Lung (tissue), 12 donors: ENCODE data around the gene TEKT5. TPM values are rescaled to one million over a fixed set of nuclear protein-coding genes. Genes with fewer than 3 reads are reported as not detected.
A peak's percentile ranks its signal among the peaks of the same experiment; 100 is the strongest.

Source experiments
- ATAC-seq: fragments of 200-7000 bp; cut with Tn5 transposase; one replicate; pipeline ENCODE4 v1.9.1; 2020; ENCODE audit warnings: moderate number of reproducible peaks; ENCODE audit not compliant: insufficient read depth, low FRiP score
- DNase-seq, 3 donors: peaks; one replicate each; pipeline ENCODE4 v3.0.0-alpha.2; 2013 to 2017
- H3K27ac ChIP-seq, 2 donors: one replicate each; pipeline ENCODE4 v1.5.1; 2013; ENCODE audit warnings: mild to moderate bottlenecking in 2 of 2, moderate library complexity in 2 of 2, control low read depth in 1 of 2, inconsistent platforms in 1 of 2, low read depth in 1 of 2, low read length in 1 of 2
- H3K27me3 ChIP-seq, 3 donors: one replicate each; pipeline ENCODE4 v1.5.1; 2013; ENCODE audit warnings: low read length in 2 of 3; ENCODE audit not compliant: control insufficient read depth in 3 of 3, insufficient read depth in 3 of 3
- H3K36me3 ChIP-seq, 4 donors: one replicate each; pipeline ENCODE4 v1.5.1; 2013; ENCODE audit warnings: low read length in 4 of 4, mild to moderate bottlenecking in 1 of 4, moderate library complexity in 1 of 4; ENCODE audit not compliant: control insufficient read depth in 4 of 4, insufficient read depth in 4 of 4
- H3K4me1 ChIP-seq, 5 donors: one replicate each; pipeline ENCODE4 v1.5.1; 2013; ENCODE audit warnings: low read length in 5 of 5, mild to moderate bottlenecking in 2 of 5, moderate library complexity in 1 of 5; ENCODE audit not compliant: control insufficient read depth in 5 of 5, insufficient read depth in 5 of 5
- H3K4me3 ChIP-seq: one replicate; pipeline ENCODE4 v1.5.1; 2013; ENCODE audit warnings: mild to moderate bottlenecking, control low read depth, moderate library complexity
- H3K9ac ChIP-seq, 2 donors: one replicate each; pipeline ENCODE4 v1.5.1; 2013; ENCODE audit warnings: low read length in 2 of 2, control low read depth in 1 of 2; ENCODE audit not compliant: insufficient read depth in 1 of 2
- H3K9me3 ChIP-seq, 4 donors: one replicate each; pipeline ENCODE4 v1.5.1; 2013; ENCODE audit warnings: low read length in 3 of 4, mild to moderate bottlenecking in 1 of 4, moderate library complexity in 1 of 4; ENCODE audit not compliant: control insufficient read depth in 4 of 4, insufficient read depth in 3 of 4
- WGBS, 2 donors: extraction: QIAGEN DNeasy Blood & Tissue Kit; methylation state at CpG; one replicate each; pipeline ENCODE4 v1.1.7; 2013; 5-methylcytosine and 5-hydroxymethylcytosine counted together
- polyA plus RNA-seq, 2 donors: library from polyadenylated mRNA; stranded (reverse); fragments of 200-250 nt; gene quantifications; one replicate each; pipeline ENCODE4 v1.2.1, GENCODE V29; 2013
- total RNA-seq, 2 donors: library from RNA; depleted of rRNA in 1 of 2; stranded (reverse); fragments of >200 nt in 1 of 2; gene quantifications; one replicate each; pipeline ENCODE4 v1.2.1, GENCODE V29; 2014 to 2021
- TF ChIP-seq, protein P1 (sequence below): IDR thresholded peaks from 2 replicates; pipeline ENCODE4 v1.5.1; 2012; ENCODE audit warnings: mild to moderate bottlenecking; ENCODE audit errors: control extremely low read depth, extremely low read depth
- donor health status: control.
- donor health status: control.
- donor health status: Bipolar disorder and iron deficiency.
- donor health status: healthy.
- donor health status: DM: yes; HTN: yes; CAD: no.

TEKT5 gene
- total and polyA plus RNA-seq, 4 donors, result 0.13 to 0.34 (median 0.29) TPM

DNA sequence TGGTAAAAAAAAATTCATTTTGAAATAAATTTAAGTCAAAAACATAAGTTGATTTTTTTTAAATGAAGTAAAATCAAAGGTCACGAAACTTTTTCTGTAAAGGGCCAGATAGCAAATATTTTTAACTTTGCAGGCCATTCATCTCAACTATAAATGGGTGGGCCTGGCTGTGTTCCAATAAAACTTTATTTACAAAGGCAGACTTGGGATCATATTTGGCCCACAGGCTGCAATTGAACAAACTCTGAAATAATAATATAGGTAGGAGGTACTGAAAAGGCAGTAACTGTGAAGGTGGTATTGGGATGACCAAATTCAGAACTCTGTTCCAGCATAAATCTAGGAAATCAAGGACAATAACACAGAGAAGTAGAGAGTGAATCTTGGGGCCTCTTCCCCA lies 102.1 kb downstream of the TEKT5 start:
- DNase-seq, result no peak
- H3K9me3 ChIP-seq, result no peaks in the 10 kb centered on the region
- H3K4me1 ChIP-seq, result peaks cover 0 to 11% (median 0%) of the 10 kb centered on the region in 5 donors
- ATAC-seq, result no peak
- no peaks in the 10 kb centered on the region for H3K36me3 ChIP-seq
- WGBS, 2 donors, result 86 to 91% methylated on average over 1 of the region's 1 CpG
- TF ChIP-seq, protein P1, sequence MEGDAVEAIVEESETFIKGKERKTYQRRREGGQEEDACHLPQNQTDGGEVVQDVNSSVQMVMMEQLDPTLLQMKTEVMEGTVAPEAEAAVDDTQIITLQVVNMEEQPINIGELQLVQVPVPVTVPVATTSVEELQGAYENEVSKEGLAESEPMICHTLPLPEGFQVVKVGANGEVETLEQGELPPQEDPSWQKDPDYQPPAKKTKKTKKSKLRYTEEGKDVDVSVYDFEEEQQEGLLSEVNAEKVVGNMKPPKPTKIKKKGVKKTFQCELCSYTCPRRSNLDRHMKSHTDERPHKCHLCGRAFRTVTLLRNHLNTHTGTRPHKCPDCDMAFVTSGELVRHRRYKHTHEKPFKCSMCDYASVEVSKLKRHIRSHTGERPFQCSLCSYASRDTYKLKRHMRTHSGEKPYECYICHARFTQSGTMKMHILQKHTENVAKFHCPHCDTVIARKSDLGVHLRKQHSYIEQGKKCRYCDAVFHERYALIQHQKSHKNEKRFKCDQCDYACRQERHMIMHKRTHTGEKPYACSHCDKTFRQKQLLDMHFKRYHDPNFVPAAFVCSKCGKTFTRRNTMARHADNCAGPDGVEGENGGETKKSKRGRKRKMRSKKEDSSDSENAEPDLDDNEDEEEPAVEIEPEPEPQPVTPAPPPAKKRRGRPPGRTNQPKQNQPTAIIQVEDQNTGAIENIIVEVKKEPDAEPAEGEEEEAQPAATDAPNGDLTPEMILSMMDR, result no peak
- no peak overlapping the region for H3K27ac ChIP-seq
- no peak overlapping the region for H3K4me3 ChIP-seq
- peaks cover 0 to 3% (median 0%) of the 10 kb centered on the region in 3 donors for H3K27me3 ChIP-seq
- no peak overlapping the region for H3K9ac ChIP-seq

GRCh38 chr16:10590342-10590741 lies 104.4 kb downstream of the TEKT5 start:
- no peaks in the 10 kb centered on the region for H3K36me3 ChIP-seq
- 83 to 90% methylated on average over 4 of the region's 4 CpGs for WGBS, 2 donors
- H3K27ac ChIP-seq, result no peak overlapping the region
- H3K27me3 ChIP-seq, result peaks cover 0 to 3% (median 0%) of the 10 kb centered on the region in 3 donors
- DNase-seq (no peak), ATAC-seq (peak; percentile 43)
- peaks cover 0 to 5% (median 0%) of the 10 kb centered on the region in 5 donors for H3K4me1 ChIP-seq
- H3K9ac ChIP-seq, result no peak overlapping the region
- TF ChIP-seq, protein P1, result no peak
- no peak overlapping the region for H3K4me3 ChIP-seq
- no peaks in the 10 kb centered on the region for H3K9me3 ChIP-seq

- ATAC-seq, result no peak
- Histone ChIP-seq H3K9ac (no peak overlapping the region), H3K4me1 (no peaks in the 10 kb centered on the region), H3K9me3 (no peaks in the 10 kb centered on the region), H3K4me3 (no peak overlapping the region), H3K27me3 (peaks cover 0 to 3% (median 0%) of the 10 kb centered on the region in 3 donors), H3K27ac (no peak overlapping the region), H3K36me3 (no peaks in the 10 kb centered on the region)
- DNase-seq, result no peak
- TF ChIP-seq, protein P1, result no peak
- WGBS, 2 donors, result 74 to 82% methylated on average over 5 of the region's 5 CpGs
These were observed 105.6 kb downstream of the TEKT5 start for GRCh38 chr16:10589109-10589508.

DNA sequence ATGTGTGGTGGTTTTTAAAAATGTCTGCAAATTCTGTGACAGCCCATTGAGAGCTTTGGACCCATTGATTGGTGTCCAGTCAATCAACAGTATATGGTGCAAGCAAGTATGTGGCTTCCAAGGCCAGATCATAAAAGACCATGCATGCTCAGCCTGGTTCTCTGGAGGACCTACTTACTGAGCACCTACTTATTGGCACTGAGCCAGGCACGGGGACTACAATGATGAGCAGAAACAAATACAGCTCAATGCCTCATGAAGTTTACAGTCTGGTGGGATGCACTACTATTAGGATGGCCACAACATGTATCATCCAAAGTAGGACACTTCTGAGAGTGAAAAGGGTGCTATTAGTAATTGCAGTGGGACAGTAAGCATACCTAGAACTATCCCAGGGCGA lies 107.1 kb downstream of the TEKT5 start:
- TF ChIP-seq, protein P1, result no peak
- Histone ChIP-seq H3K4me1 (peaks cover 0 to 2% (median 0%) of the 10 kb centered on the region in 5 donors), H3K9me3 (no peaks in the 10 kb centered on the region), H3K4me3 (no peak overlapping the region), H3K27me3 (peaks cover 0 to 3% (median 0%) of the 10 kb centered on the region in 3 donors), H3K9ac (no peak overlapping the region), H3K27ac (no peak overlapping the region), H3K36me3 (no peaks in the 10 kb centered on the region)
- 59 to 75% methylated on average over 2 of the region's 2 CpGs for WGBS, 2 donors
- ATAC-seq (no peak), DNase-seq (no peak)
